CD4-positive, alpha-beta memory T cell (primary cell): ENCODE results near the gene RHOT2. TPM values are rescaled to one million over a fixed set of nuclear protein-coding genes. Genes with fewer than 3 reads are reported as not detected.

Experiments used
- CTCF ChIA-PET: fragments of 350-600 bp; sonication (Branson Sonifier 250); formaldehyde crosslinking; loops from one replicate; lab custom pipeline; 2021; ENCODE audit warnings: inconsistent platforms; ENCODE audit not compliant: partially characterized antibody; lab: Charles Lee
- POLR2A ChIA-PET: fragments of 350-600 bp; sonication (Branson Sonifier 250); formaldehyde crosslinking; loops from one replicate; lab custom pipeline; 2021; ENCODE audit not compliant: partially characterized antibody; lab: Charles Lee
- DNase-seq, 5 donors: peaks; one replicate each; pipeline versions ENCODE4 v3.0.0 to v3.0.0-alpha.2; 2020 to 2022; ENCODE audit warnings: mixed read lengths in 1 of 5
- H3K27ac ChIP-seq: one replicate; pipeline ENCODE4 v1.7.0; 2013; ENCODE audit warnings: low read depth, low read length
- H3K27me3 ChIP-seq: 2 replicates; pipeline ENCODE4 v1.7.0; 2013; ENCODE audit warnings: mild to moderate bottlenecking, low read length, moderate library complexity; ENCODE audit not compliant: insufficient read depth
- H3K36me3 ChIP-seq: 2 replicates; pipeline ENCODE4 v1.7.0; 2013; ENCODE audit warnings: mild to moderate bottlenecking, low read length, moderate library complexity; ENCODE audit not compliant: insufficient read depth
- H3K4me1 ChIP-seq: 2 replicates; pipeline ENCODE4 v1.7.0; 2013; ENCODE audit warnings: mild to moderate bottlenecking, low read length, moderate library complexity; ENCODE audit not compliant: insufficient read depth
- H3K4me3 ChIP-seq, 2 donors: one replicate each; pipeline ENCODE4 v1.7.0; 2013; ENCODE audit warnings: low read length in 2 of 2, mild to moderate bottlenecking in 1 of 2
- H3K9me3 ChIP-seq, 2 donors: one replicate each; pipeline ENCODE4 v1.7.0; 2013; ENCODE audit warnings: low read length in 2 of 2, control low read depth in 1 of 2; ENCODE audit not compliant: control insufficient read depth in 1 of 2
- H3K27ac Mint-ChIP-seq, 7 donors: one replicate each; pipeline ENCODE4 v1.8.0; 2020 to 2021; ENCODE audit warnings: mixed read lengths in 7 of 7, mild to moderate bottlenecking in 6 of 7, inconsistent platforms in 3 of 7, moderate library complexity in 3 of 7
- H3K27me3 Mint-ChIP-seq, 2 donors: one replicate each; pipeline ENCODE4 v1.8.0; 2020 to 2021; ENCODE audit warnings: mixed read lengths in 2 of 2
- H3K36me3 Mint-ChIP-seq, 2 donors: one replicate each; pipeline ENCODE4 v1.8.0; 2020 to 2021; ENCODE audit warnings: mixed read lengths in 2 of 2, inconsistent platforms in 1 of 2, mild to moderate bottlenecking in 1 of 2
- H3K4me1 Mint-ChIP-seq, 4 donors: one replicate each; pipeline ENCODE4 v1.8.0; 2020 to 2021; ENCODE audit warnings: mixed read lengths in 4 of 4, mild to moderate bottlenecking in 1 of 4
- H3K4me3 Mint-ChIP-seq, 8 donors: one replicate each; pipeline ENCODE4 v1.8.0; 2020 to 2021; ENCODE audit warnings: mixed read lengths in 8 of 8, mild to moderate bottlenecking in 7 of 8, moderate library complexity in 6 of 8, inconsistent platforms in 3 of 8
- H3K9me3 Mint-ChIP-seq, 8 donors: one replicate each; pipeline ENCODE4 v1.8.0; 2020 to 2021; ENCODE audit warnings: mixed read lengths in 8 of 8, mild to moderate bottlenecking in 5 of 8, inconsistent platforms in 3 of 8, moderate library complexity in 1 of 8
- intact Hi-C: fragments of 100-400 bp; cut with micrococcal nuclease; formaldehyde crosslinking; loops from one replicate; pipeline ENCODE4 v1.15.1; 2023
- polyA plus RNA-seq, 2 donors: library from polyadenylated mRNA; unstranded; fragments of 300-500 nt; fragmentation: Illumina TruSeq; gene quantifications; one replicate each; pipeline ENCODE4 v1.2.3, GENCODE V29; 2021
- total RNA-seq, 2 experiments: library from RNA; stranded (reverse); gene quantifications; one replicate each; pipeline ENCODE4 v1.2.3, GENCODE V29; 2021

Gene RHOT2
- total and polyA plus RNA-seq, 4 experiments from 2014 or later = 46.6 to 263 (median 154) TPM

GRCh38 chr16:629833-630248, 38.1 kb upstream of the RHOT2 start:
- no peaks in the 10 kb centered on the region for H3K27me3 Mint-ChIP-seq
- POLR2A ChIA-PET = interaction anchor here (1.0 kb wide), 1 partner anchor 9 kb away, joined by 3 read pairs; no protein-coding TSS in a partner anchor
- H3K36me3 Mint-ChIP-seq = peaks cover 0 to 7% of the 10 kb centered on the region in 2 donors
- H3K9me3 Mint-ChIP-seq = no peaks in the 10 kb centered on the region
- H3K4me1 Mint-ChIP-seq = no peaks in the 10 kb centered on the region
- Histone ChIP-seq H3K36me3 (no peaks in the 10 kb centered on the region), H3K27me3 (no peaks in the 10 kb centered on the region), H3K4me3 (no peak overlapping the region), H3K9me3 (no peaks in the 10 kb centered on the region), H3K4me1 (peaks cover 8% of the 10 kb centered on the region), H3K27ac (no peak overlapping the region)
- H3K27ac Mint-ChIP-seq = no peak overlapping the region
- CTCF ChIA-PET = no interaction called here
- DNase-seq = no peak
- no peak overlapping the region for H3K4me3 Mint-ChIP-seq
- intact Hi-C loops = no loop called here

- Histone ChIP-seq H3K27ac (no peak overlapping the region), H3K36me3 (no peaks in the 10 kb centered on the region), H3K27me3 (no peaks in the 10 kb centered on the region), H3K4me1 (peaks cover 13% of the 10 kb centered on the region), H3K9me3 (no peaks in the 10 kb centered on the region), H3K4me3 (no peak overlapping the region)
- Mint-ChIP-seq H3K4me3 (no peak overlapping the region), H3K27me3 (no peaks in the 10 kb centered on the region), H3K36me3 (peaks cover 0 to 7% of the 10 kb centered on the region in 2 donors), H3K4me1 (no peaks in the 10 kb centered on the region), H3K9me3 (no peaks in the 10 kb centered on the region), H3K27ac (no peak overlapping the region)
- POLR2A ChIA-PET = interaction anchor here (1.0 kb wide), 1 partner anchor 8 kb away, joined by 3 read pairs; no protein-coding TSS in a partner anchor
- CTCF ChIA-PET = no interaction called here
- intact Hi-C loops = no loop called here
- DNase-seq = no peak
Measured at GRCh38 chr16:630249-630814, 37.6 kb upstream of the RHOT2 start.

- Mint-ChIP-seq H3K9me3 (no peaks in the 10 kb centered on the region), H3K27me3 (no peaks in the 10 kb centered on the region), H3K36me3 (peaks cover 0 to 4% of the 10 kb centered on the region in 2 donors), H3K4me1 (no peaks in the 10 kb centered on the region), H3K27ac (no peak within 1 kb of the TSS), H3K4me3 (no peak within 1 kb of the TSS)
- Histone ChIP-seq H3K4me3 (no peak within 1 kb of the TSS), H3K27ac (no peak within 1 kb of the TSS), H3K36me3 (no peaks in the 10 kb centered on the region), H3K9me3 (no peaks in the 10 kb centered on the region), H3K4me1 (peaks cover 16% of the 10 kb centered on the region), H3K27me3 (no peaks in the 10 kb centered on the region)
- no peak for DNase-seq
- intact Hi-C loops = no loop called here
- ChIA-PET CTCF (no interaction called here), POLR2A (no interaction called here)
Measured at GRCh38 chr16:630815-631405, 37.0 kb upstream of the RHOT2 start, which contains the start of gene WFIKKN1. TSS of gene WFIKKN1 (plus strand) at chr16:630985. CDS start at chr16:631254, 269 bp downstream.

- Mint-ChIP-seq H3K36me3 (peaks cover 0 to 7% of the 10 kb centered on the region in 2 donors), H3K27ac (peak overlapping the region in 1 of 7 donors; percentile 12), H3K4me1 (peaks cover 0 to 7% (median 2%) of the 10 kb centered on the region in 4 donors), H3K4me3 (no peak overlapping the region), H3K9me3 (peaks cover 0 to 7% (median 0%) of the 10 kb centered on the region in 8 donors), H3K27me3 (peaks cover 0 to 3% of the 10 kb centered on the region in 2 donors)
- Histone ChIP-seq H3K27me3 (no peaks in the 10 kb centered on the region), H3K4me3 (no peak overlapping the region), H3K9me3 (no peaks in the 10 kb centered on the region), H3K27ac (no peak overlapping the region), H3K36me3 (no peaks in the 10 kb centered on the region), H3K4me1 (peaks cover 16% of the 10 kb centered on the region)
- ChIA-PET POLR2A (no interaction called here), CTCF (no interaction called here)
- DNase-seq = no peak
- intact Hi-C loops = no loop called here
Measured at GRCh38 chr16:631808-632358, 36.0 kb upstream of the RHOT2 start.

GRCh38 chr16:632486-633335, 35.2 kb upstream of the RHOT2 start:
- CTCF ChIA-PET = no interaction called here

GRCh38 chr16:633336-634050, 34.4 kb upstream of the RHOT2 start:
- no peak overlapping the region for H3K4me3 Mint-ChIP-seq
- H3K27ac Mint-ChIP-seq = no peak overlapping the region
- no peak for DNase-seq
- H3K4me3 ChIP-seq = no peak overlapping the region
- peaks cover 0 to 7% (median 0%) of the 10 kb centered on the region in 8 donors for H3K9me3 Mint-ChIP-seq
- no peaks in the 10 kb centered on the region for H3K27me3 ChIP-seq
- intact Hi-C loops = no loop called here
- ChIA-PET CTCF (no interaction called here), POLR2A (no interaction called here)
- H3K4me1 ChIP-seq = peaks cover 22% of the 10 kb centered on the region
- H3K4me1 Mint-ChIP-seq = peaks cover 0 to 10% (median 5%) of the 10 kb centered on the region in 4 donors
- peaks cover 0 to 7% of the 10 kb centered on the region in 2 donors for H3K36me3 Mint-ChIP-seq
- no peaks in the 10 kb centered on the region for H3K9me3 ChIP-seq
- no peak overlapping the region for H3K27ac ChIP-seq
- no peaks in the 10 kb centered on the region for H3K36me3 ChIP-seq
- H3K27me3 Mint-ChIP-seq = peaks cover 0 to 3% of the 10 kb centered on the region in 2 donors

More at GRCh38 chr16:632486-633335, 35.2 kb upstream of the RHOT2 start:
- peaks cover 22% of the 10 kb centered on the region for H3K4me1 ChIP-seq
- no peak overlapping the region for H3K27ac Mint-ChIP-seq
- H3K4me3 Mint-ChIP-seq = no peak overlapping the region
- H3K27ac ChIP-seq = no peak overlapping the region
- H3K4me3 ChIP-seq = no peak overlapping the region
- H3K27me3 ChIP-seq = no peaks in the 10 kb centered on the region
- no peak for DNase-seq
- H3K9me3 ChIP-seq = no peaks in the 10 kb centered on the region
- H3K27me3 Mint-ChIP-seq = peaks cover 0 to 3% of the 10 kb centered on the region in 2 donors
- peaks cover 0 to 7% of the 10 kb centered on the region in 2 donors for H3K36me3 Mint-ChIP-seq
- POLR2A ChIA-PET = no interaction called here
- peaks cover 0 to 7% (median 0%) of the 10 kb centered on the region in 8 donors for H3K9me3 Mint-ChIP-seq
- H3K4me1 Mint-ChIP-seq = peaks cover 0 to 8% (median 5%) of the 10 kb centered on the region in 4 donors
- intact Hi-C loops = no loop called here
- H3K36me3 ChIP-seq = no peaks in the 10 kb centered on the region
